Measurements from ENCODE around the gene NQO1.
"Not testable (repeated sequence)": the region's sequence is repeated elsewhere in the genome, so short reads cannot be mapped to it uniquely, and the experiment has no call there.

The NQO1 gene

DNA sequence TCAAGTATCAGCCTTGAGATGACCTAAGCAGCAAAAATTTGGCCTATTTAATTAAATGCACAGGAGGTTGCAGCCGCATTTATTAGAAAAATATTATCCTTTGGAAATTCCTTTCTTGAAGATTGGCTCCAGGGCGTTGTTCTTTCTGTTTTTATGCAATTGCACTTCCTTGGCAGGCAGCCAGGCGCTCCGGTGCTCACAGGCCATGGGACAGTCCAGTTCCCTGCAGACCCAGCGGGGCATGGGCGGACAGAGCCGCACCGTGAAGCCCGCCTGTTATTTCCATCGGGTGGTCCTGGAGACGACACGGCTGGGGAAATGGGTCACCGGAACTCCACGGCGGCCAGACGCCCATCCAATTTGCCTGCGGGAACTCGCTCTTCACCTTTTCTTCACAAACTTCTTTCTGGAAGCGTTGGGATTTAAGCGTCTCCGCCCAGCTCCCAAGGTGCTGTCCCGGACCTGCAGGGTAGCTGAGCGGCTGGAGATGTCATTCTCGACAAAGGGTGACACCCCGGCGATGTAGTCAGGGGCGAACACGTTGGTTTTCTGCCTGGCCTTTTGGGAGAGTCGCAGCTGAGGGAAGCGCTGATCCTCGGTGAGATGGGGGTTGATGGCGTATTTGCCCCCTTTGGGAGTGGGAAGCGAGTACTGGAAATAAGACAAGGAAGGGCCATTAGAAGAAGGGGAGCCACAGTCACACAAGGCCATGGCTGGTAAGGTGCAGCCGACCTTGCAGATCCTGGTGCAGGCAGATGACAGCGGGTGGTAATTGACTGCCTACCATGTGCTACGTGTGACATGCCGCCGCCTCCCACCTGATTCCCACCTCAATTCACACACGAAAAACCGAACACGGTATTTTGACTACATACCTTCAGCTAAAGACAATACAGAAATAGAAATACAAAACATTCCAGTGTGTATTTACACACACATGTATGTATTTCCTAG lies 15.9 kb upstream of the NQO1 start:
- DNase-seq: no peak

DNA sequence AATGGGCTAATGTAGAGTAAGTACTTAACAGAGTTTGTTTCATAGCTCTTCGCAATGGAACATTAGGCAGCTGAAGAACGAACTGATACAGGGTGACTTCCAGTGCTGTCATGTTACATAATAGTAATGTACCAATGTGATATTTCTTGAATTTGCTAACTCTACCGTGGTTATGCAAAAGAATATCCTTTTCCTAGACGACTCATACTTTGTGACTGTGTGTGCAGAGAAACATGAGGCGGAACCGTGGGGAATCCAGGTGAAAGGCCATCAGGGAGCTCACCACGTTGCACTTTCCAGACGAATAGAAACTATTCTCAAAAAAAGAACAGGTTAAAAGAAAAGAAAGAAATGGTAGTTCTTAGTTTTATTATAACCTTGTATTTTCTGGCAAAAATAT lies 15.2 kb upstream of the NQO1 start:
- no peak for DNase-seq

DNA sequence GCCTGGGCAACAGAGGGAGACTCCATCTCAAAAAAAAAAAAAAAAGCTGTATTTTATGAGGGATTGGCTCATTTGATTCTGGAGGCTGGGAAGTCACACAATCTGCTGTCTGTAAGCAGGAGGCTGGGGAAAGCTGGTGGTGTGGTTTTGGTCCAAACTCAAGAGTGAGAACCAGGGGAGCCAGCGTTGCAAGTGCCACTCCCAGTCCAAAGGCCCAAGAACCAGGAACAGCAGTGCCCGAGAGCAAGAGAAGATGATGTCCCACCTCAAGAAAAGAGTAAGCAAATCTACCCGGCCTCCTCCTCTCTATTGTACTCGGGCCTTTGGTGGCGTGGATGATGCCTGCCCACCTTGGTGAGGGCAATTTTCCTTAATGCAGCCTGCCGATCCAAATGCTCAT lies 5.7 kb upstream of the NQO1 start:
- no peak for DNase-seq

DNA sequence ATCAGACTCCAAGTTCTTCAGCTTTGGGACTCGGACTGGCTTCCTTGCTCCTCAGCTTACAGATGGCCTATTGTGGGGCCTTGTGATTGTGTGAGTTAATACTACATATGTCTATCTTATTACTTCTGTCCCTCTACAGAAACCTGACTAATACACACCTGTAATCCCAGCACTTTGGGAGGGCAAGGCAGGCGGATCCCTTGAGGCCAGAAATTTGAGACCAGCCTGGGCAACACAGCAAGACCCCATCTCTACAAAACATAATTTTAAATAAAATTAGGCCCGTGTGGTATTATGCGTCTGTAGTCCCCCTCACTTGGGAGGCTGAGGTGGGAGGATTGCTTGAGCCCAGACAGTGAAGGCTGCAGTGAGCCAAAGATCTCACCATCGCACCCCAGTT lies 4.9 kb upstream of the NQO1 start:
- not testable (repeated sequence) for DNase-seq

DNA sequence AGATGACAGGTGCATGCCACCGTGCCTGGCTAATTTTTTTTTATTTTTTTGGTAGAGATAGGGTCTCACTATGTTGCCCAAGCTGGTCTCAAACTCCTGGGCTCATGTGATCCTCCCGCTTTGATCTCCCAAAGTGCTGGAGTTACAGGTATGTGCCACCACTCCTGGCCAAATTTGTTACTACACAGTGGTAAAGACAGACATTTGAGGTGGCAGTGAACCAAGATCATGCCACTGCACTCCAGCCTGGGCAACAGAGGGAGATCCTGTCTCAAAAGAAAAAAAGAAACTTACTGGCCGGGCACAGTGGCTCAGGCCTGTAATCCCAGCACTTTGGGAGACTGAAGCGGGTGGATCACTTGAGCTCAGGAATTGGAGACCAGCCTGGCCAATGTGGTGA lies 2.7 kb upstream of the NQO1 start:
- DNase-seq: not testable (repeated sequence)

DNA sequence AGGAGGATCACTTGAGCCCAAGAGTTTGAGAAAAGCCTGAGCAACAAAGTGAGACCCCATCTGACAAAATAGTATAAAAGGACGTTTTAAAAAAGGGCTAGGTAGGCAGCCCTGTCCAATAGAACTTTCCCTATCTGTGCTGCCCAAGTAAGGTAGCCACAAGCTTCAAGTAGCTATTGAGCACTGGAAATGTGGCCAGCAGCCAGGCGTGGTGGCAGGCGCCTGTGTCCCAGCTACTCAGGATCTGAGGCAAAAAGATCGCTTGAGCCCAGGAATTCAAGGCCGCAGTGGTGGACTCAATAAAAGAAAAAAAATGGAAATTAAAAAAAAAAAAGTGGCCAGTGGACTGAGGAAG lies 1.5 kb upstream of the NQO1 start:
- no peak for DNase-seq

DNA sequence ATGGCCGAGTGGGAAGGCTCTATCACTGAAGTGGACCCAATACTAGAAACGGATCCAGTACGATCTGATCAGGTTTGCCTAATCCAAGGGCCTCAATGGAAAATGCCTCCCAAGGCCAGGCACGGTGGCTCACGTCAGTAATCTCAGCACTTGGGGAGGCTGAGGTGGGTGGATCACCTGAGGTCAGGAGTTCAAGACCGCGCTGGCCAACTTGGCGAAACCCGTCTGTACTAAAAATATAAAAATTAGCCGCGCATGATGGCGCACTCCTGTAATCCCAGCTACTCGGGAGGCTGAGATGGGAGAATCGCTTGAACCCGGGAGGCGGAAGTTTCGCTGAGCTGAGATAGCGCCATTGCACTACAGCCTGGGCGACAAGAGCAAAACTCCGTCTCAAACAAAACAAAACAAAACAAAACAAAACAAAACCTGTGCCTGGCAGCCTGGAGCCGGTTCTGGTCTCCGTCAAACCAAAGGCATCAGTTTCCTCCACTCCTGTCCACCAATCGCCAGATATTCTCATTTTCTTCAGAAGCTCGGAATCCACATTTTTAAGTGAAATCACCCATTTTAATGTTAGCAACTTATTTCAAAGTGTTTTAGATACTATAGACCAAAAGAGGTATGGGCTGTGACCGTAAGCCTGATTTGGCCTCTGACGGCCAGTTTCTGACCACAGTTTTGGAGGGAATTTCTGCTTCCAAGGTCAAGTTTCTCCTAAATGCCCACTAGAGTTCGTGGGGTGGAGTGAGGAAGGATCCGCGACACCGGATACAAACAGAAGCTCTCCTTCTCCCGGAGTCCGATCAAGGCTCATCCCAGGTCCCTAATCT lies 664 bp downstream of the NQO1 start:
- DNase-seq: no peak

DNA sequence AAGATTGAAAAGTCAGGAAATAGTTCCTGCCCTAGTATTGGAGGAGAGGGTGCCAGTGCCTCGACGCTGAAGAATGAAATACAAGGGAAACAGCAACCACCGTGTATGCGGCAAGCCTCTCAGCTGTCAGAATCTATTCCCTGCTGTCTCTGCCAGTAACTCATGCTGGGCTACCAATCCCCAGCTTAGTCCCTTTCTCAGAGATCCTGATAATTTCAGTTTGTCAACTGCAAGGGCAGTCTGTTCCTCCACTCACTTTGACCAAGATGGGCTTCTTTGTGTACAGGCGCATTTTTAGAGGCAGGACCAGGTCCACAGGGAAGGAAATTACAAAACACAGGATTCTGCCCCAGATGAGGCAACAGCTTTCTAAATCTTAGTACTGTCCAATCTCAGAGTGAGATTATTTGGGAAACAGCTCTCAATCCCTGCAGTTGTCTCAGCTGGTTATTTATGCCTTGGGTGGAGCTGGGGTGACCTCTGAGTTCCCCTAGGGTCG lies 1.3 kb downstream of the NQO1 start:
- DNase-seq: no peak

DNA sequence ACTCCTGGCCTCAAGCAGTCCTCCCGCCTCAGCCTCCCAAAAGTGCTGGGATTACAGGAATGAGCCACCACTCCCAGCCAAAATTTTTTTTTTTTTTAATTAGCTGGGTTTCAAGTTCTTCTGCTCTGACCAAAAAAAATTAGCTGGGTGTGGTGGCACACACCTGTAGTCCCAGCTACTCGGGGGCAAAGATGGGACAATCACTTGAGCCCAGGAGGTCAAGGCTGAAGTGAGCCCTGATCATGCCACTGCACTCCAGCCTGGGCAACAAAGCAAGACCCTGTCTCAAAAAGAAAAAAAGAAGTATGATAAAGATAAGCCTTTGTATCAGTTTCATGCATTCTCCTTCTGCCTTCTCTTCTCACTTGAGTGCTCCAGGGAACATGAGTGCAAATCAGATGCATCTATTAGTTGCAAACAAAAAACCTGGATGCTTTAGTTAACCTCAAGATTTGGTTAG lies 1.9 kb downstream of the NQO1 start:
- no peak for DNase-seq

DNA sequence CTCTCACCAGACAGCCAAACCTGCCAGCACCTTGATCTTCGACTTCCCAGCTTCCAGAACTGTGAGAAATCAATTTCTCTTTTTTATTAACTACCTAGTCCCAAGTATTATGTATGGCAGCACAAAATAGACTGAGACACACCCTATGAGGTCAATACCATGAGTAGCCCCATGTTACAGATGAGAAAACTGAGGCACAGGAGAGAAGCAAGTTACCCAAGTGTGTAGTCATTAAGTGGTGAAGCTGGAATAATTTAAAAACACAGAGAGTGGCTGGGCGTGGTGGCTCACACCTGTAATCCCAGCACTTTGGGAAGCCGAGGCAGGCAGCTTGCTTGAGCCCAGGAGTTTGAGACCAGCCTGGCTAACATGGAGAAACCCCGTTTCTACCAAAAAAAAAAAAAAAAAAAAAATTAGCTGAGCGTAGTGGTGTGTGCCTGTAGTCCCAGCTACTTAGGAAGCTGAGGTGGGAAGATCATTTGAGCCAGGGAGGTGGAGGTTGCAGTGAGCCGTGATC lies 4.9 kb downstream of the NQO1 start:
- DNase-seq: no peak

DNA sequence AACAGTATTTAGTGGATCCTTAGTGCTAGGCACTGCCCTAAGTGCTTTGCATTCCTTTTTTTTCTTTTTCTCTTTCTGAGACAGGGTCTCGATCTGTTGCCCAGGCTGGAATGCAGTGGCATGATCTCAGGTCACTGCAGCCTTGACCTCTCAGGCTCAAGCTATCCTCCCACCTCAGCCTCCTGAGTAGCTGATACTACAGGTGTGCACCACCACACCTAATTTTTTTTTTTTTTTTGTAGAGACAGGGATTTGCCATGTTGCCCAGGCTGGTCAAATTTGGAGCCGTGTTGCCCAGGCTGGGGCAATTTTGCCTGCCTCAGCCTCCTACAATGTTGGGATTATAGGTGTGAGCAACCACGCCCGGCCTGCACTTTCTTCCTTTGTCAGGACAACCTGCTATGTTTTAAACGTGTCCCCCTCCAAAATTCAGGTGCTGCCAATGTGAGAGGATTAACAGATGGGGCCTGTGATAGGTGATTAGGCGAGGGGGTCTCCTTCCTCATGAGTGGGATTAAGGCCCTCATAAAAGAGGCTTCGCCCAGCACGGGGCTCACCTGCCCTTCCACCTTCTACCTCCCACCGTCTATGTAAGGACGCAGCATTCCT lies 5.4 kb downstream of the NQO1 start:
- DNase-seq: no peak

DNA sequence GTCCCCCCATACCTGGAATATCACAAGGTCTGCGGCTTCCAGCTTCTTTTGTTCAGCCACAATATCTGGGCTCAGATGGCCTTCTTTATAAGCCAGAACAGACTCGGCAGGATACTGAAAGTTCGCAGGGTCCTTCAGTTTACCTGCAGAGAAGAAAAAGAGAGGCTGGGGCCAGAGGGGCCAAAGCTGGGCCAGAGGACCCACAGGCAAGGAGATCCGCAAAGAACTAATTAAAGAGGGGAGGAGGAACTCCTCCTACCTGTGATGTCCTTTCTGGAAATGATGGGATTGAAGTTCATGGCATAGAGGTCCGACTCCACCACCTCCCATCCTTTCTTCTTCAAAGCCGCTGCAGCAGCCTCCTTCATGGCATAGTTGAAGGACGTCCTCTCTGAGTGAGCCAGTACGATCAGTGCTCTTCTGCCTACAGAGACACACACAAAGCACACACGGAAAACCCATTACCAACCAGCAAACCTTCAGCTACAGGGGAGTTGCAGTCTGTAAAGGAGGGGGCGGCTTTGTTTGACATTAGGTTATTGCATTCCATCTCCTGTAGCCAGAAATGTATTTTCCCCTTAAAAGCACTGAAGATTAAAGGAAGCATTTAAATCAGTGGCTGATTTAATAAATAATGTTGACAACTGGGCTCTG lies 8.1 kb downstream of the NQO1 start:
- DNase-seq: no peak

DNA sequence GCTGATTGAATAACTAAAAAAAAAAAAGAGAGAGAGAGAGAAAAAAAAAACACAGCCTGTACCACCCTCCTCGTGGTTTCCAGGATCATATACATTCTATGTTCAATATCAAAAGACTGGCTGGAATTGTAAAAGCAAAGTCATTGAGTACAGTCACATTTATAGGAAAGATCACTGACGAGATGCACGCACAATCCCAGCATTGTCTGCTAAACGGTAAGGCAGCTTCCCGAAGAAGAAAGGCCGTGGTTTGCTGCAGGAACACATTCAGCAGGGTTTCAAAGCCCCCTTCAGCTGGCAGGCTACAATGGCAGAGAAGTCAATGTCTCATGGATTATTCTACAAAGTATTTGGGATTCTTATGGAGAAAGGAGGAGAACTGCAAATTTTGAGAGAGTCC lies 9.3 kb downstream of the NQO1 start:
- no peak for DNase-seq

DNA sequence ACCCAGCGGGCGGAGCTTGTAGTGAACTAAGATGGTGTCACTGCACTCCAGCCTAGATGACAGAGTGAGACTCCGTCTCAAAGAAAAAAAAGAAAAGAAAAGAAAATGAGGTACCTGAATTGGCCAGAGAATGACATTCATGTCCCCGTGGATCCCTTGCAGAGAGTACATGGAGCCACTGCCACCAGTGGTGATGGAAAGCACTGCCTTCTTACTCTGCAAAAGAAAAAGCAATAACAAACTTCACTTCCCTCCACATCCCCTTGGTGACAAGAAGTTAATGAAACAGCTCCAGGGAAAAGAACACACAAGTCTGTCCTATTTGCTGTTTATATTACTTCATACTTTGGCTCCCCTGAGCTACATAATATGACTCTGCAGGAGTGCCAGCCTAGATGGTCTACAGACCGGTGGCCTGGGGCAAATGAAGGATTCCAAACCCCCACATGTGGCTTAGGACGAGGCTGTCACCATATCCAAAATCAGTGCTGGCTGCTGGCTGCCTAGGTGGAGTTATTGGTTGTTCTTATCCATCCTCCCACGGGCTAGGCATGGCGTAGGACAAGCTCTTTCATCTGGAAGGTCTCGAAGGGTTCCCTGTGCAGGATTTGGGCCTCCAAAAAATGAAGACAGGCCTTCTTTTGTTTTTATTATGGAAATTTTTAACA lies 13.3 kb downstream of the NQO1 start:
- DNase-seq: no peak

DNA sequence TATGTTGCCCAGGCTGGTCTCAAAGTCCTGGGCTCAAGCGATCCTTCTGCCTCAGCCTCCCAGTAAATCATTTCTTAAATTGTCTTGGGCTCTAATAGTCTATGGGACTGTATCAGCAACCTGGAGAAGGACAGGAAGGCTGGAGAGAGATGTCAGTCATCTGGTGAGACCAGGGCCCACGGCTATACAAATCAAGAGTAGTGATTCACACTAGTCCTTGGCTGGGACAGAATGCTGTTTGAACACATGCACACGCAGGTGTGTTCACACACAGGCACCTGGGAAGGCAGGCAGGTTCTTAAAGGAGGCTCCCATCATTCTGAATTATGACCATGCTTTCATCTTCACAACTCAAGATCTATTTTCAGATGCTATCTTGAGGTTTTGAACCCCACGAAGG lies 14.1 kb downstream of the NQO1 start:
- no peak for DNase-seq

DNA sequence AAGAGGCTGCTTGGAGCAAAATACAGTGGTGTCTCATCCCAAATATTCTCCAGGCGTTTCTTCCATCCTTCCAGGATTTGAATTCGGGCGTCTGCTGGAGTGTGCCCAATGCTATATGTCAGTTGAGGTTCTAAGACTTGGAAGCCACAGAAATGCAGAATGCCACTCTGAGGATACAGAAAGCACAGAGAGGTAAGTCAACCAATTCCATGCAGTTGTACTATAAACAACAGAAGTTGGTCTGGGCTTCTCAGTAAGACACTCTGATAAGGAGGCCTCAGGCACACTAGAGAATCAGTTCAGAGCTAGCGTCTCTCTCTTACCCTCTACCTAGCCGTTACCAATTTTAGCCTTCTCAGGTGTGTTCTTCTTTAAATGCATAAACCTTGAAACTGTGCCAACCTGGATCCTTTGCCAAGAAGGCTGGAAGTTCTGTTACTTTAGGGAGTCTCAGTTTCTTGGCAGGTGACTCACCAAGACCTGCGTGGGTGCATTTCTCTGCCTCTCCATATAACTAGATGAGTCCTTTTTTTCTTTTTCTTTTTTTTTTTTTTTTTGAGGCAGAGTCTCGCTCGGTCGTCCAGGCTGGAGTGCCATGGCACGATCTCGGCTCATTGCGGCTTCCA lies 15.1 kb downstream of the NQO1 start:
- no peak for DNase-seq

DNA sequence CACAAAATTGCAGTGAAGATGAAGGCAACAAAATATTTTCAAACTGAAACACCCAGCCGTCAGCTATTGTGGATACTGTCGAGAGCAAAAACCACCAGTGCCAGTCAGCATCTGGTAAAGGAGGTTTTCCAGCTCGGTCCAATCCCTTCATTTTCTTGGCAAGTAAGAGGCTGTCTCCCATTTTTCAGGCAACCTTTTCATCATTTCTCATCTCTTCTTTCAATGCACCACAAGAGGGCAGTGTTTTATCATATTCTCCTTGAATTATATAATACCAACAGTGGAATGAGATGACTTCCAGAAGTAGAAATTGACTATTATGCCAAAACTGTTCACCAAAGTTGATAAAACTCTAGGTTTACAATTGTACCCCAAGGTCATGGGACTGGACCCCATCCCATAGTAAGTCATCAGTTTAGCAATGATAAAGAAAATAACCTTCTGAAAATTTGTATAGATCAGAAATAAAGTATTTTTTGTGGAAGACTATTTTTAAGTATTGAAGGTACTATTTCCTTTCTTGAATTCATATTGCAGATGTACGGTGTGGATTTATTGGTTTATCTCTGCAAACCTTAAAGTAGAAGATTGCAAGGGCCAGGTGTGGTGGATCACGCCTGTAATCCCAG lies 16.8 kb downstream of the NQO1 start:
- no peak for DNase-seq

DNA sequence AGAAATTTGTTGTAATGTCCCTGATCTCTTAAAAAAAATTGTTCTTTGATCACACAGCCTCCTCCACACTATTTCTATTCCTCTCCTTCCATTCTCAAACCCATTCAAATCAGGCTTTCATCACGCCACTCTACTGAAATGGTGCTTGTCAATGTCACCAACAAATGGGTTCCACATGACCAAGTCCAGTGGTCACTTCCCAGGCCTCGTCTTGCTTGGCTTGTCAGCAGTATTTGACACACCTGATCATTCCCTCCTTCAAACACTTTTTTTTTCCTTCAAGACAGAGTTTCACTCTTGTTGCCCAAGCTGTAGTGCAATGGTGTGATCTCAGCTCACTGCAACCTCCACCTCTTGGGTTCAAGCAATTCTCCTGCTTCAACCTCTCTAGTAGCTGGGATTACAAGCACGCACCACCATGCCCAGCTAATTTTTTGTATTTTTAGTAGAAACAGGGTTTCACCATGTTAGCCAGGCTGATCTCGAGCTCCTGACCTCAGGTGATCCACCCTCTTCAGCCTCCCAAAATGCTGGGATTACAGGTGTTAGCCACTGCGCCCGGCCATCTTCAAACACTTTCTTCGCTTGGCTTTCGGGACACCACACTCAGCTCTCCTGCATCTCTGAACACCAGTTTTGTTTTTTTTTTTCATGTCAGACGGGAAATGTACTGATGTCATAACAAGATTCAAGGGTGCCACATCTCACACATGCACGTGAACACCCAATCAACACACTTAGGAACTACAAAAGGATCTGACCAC lies 18.3 kb downstream of the NQO1 start:
- no peak for DNase-seq

DNA sequence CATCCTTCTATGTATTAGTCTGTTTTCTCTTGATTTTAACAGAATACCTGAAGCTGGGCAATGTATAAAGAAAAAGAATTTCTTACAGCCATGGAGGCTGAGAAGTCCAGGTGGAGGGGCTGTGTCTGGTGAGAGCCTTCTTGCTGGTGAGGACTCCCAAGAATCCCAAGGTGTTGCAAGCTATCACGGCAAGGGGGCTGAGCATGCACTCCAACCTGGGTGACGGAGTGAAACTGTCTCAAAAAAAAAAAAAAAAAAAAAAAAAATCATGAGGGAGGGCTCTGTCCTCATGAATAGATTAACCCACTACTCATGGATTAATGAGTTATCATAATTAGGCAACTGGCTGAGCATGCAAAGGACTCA lies 19.4 kb downstream of the NQO1 start:
- DNase-seq: no peak

DNA sequence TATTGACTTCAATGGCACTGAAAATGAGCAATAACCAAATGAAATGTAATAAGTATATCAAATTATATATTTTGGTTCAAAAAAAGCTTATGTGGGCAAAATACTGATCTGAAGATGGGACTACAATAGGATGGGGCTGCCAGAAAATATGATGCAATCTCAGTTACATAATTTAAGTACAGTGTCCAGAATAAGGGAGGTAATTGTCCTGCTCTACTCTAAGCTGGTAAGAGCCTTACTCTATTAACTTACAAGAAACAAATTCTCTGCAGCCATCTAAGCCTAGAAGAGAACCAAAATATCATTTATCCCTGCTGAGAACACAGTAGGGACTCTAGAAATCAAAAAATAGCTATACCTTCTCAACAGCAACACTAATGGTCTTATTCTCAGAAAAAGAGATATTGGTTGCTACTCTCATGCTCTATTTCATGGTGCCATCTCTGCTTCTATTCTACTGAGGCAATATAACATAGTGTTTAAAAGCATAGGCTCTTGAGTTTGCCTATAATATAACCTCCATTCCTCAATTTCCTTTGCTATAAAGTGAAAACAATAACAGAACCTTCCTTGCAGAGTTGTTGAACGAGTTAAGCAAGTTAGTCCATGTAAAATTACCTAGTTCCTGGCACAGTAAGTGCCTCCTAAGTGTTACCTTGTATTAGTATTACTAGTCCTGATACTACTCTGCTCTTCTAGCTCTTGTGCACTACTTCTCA lies 19.9 kb downstream of the NQO1 start:
- no peak for DNase-seq

Measured in CD4-positive, alpha-beta T cell treated with Interleukin-17A for 4 hours (primary cell).